ENCODE measurements around the gene LRG1. TPM values are rescaled to one million over a fixed set of nuclear protein-coding genes. Genes with fewer than 3 reads are reported as not detected.

Gene LRG1
- total RNA-seq, 2 experiments from 2014 or later: 0.32 to 0.35 TPM

DNA sequence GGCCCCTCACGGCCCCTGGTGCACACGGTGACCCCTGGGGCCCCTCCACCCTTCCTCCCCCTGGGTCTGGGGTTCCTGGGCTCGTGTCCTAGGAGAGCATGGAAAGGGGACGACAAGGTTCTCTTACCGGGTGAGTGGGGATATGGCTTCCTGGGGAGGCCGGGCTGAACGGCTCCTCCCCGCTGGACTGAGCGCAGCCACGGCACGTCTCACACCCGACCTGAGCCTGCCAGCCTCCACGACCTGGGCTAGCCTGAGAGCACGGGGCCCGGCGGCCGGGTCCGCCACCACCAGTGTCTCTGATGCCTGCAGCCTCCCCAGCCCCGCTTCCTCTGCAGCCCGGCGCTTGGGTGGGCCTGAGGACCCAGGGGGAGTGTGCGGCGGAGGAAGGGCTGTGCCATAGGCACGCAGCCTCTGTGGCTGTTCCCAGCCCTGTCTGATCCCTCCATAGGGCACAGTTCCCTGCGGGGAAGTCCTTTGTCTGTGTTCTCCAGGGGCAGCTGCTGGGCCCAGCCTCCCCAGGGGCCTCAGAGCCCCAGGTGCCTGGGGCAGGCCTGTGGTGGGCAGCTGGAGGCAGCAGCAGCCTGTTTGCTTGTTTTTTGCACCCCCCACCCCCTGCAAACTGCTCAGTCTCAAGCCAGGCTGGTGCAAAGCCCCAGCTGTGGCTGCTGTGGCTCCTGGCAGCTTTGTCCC lies 36.6 kb downstream of the LRG1 start:
- Mint-ChIP-seq H3K27me3 (no peaks in the 10 kb centered on the region), H3K9me3 (ENCODE audit: low read depth) (no peaks in the 10 kb centered on the region)
- no peak for ATAC-seq

GRCh38 chr19:4502282-4503131 lies 37.3 kb downstream of the LRG1 start:
- no peak for ATAC-seq
- H3K27ac Mint-ChIP-seq: no peak overlapping the region
- H3K27me3 Mint-ChIP-seq: no peaks in the 10 kb centered on the region
- H3K36me3 Mint-ChIP-seq: peaks cover 3% of the 10 kb centered on the region
- DNase-seq: no peak
- peaks cover 11% of the 10 kb centered on the region for H3K4me1 Mint-ChIP-seq
- CTCF ChIA-PET: no interaction called here
- H3K4me3 Mint-ChIP-seq: no peak overlapping the region
- no peaks in the 10 kb centered on the region for H3K9me3 Mint-ChIP-seq (ENCODE audit: low read depth)

More for the DNA sequence above, 36.6 kb downstream of the LRG1 start:
- Mint-ChIP-seq H3K4me1 (peaks cover 11% of the 10 kb centered on the region), H3K27ac (no peak overlapping the region), H3K4me3 (no peak overlapping the region), H3K36me3 (peaks cover 3% of the 10 kb centered on the region)
- no peak for DNase-seq
- CTCF ChIA-PET: no interaction called here

GRCh38 chr19:4501691-4502090 lies 38.1 kb downstream of the LRG1 start:
- no peak overlapping the region for H3K27ac Mint-ChIP-seq
- no peak overlapping the region for H3K4me3 Mint-ChIP-seq
- H3K27me3 Mint-ChIP-seq: no peaks in the 10 kb centered on the region
- CTCF ChIA-PET: no interaction called here
- ATAC-seq (no peak), DNase-seq (no peak)
- H3K36me3 Mint-ChIP-seq: peaks cover 3% of the 10 kb centered on the region
- H3K4me1 Mint-ChIP-seq: peaks cover 8% of the 10 kb centered on the region
- no peaks in the 10 kb centered on the region for H3K9me3 Mint-ChIP-seq (ENCODE audit: low read depth)

DNA sequence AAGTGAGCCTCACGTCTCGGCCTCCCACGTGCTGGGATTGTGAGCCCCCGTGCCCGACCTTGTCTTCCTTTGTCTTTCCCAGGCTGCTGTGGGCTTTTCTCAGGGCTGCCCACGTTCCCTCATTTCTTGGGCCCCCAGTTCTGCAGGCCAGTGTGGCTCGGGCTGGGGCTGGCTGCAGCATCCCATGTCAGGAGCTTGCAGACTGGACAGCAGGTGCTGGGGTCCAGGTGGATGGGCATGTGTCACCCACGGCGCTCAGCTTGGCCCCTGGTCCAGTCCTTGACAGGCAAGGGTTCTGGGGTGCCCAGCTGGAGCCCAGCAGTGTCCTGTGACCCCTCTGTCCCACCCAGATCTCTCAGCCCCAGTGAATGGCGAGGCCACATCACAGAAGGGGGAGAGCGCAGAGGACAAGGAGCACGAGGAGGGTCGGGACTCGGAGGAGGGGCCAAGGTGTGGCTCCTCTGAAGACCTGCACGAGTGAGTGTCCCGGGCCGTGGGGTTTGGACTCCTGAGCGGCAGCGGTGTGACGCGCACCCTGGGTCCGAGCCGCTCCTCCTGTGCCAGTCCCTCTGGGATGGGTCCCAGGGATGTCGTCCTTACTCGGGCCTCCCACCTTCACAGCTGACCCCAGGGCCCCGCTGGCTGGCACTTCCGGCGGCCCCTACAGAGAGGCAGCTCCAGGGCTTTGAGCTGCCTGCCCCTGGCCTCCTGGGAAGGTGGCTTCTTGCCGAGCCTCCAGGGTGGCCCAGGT lies 38.8 kb downstream of the LRG1 start:
- peaks cover 3% of the 10 kb centered on the region for H3K36me3 Mint-ChIP-seq
- H3K27ac Mint-ChIP-seq: no peak overlapping the region
- no peaks in the 10 kb centered on the region for H3K9me3 Mint-ChIP-seq (ENCODE audit: low read depth)
- H3K4me3 Mint-ChIP-seq: no peak overlapping the region
- no peak for ATAC-seq
- no peaks in the 10 kb centered on the region for H3K27me3 Mint-ChIP-seq
- DNase-seq: no peak
- H3K4me1 Mint-ChIP-seq: peaks cover 1% of the 10 kb centered on the region
- CTCF ChIA-PET: no interaction called here

DNA sequence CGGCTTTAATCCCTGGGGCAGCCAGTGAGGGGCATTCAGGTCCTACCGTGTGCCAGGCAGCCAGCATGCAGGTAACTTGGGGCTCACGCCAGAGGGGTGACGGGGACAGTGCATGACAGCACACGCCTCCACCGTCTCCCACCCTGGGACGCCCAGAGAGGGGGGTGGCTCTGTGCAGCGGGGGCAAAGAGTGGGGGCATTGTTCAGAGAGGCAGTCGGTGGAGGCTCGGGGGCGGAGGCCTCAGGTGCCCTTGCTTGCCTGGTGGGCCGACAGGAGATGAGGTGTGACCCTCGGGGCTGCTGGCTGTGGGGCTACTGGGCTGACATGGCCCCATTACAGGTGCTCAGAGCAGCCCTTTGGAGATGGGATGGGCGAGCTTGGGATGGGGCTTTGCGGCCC lies 40.0 kb downstream of the LRG1 start:
- peaks cover 6% of the 10 kb centered on the region for H3K36me3 Mint-ChIP-seq
- DNase-seq: no peak
- no peaks in the 10 kb centered on the region for H3K4me1 Mint-ChIP-seq
- no peaks in the 10 kb centered on the region for H3K9me3 Mint-ChIP-seq (ENCODE audit: low read depth)
- CTCF ChIA-PET: no interaction called here
- no peak overlapping the region for H3K27ac Mint-ChIP-seq
- ATAC-seq: no peak
- H3K4me3 Mint-ChIP-seq: no peak overlapping the region
- H3K27me3 Mint-ChIP-seq: no peaks in the 10 kb centered on the region

- Mint-ChIP-seq H3K27me3 (no peaks in the 10 kb centered on the region), H3K4me1 (no peaks in the 10 kb centered on the region), H3K36me3 (peaks cover 6% of the 10 kb centered on the region), H3K9me3 (ENCODE audit: low read depth) (no peaks in the 10 kb centered on the region), H3K27ac (no peak overlapping the region), H3K4me3 (no peak overlapping the region)
- DNase-seq: no peak
- CTCF ChIA-PET: no interaction called here
- ATAC-seq: no peak
These were observed 40.5 kb downstream of the LRG1 start for GRCh38 chr19:4499318-4499717.

DNA sequence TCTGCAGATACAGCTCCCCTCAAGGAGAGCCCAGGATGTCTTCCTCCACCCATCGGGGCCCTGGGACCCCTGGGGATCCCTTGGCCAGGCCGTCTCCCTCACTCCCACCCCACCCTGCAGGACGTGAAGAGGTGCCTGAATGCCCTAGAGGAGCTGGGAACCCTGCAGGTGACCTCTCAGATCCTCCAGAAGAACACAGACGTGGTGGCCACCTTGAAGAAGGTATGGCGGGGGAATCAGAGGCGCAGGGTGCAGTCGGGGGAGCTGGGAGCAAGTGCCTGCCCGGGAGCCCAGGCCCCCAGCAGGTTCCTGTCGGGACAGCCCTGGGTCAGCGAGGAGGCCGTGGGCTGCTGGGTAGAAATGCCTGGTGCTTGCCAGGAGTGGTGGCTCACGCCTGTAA lies 41.1 kb downstream of the LRG1 start:
- no peaks in the 10 kb centered on the region for H3K27me3 Mint-ChIP-seq
- H3K36me3 Mint-ChIP-seq: peaks cover 6% of the 10 kb centered on the region
- H3K4me3 Mint-ChIP-seq: no peak overlapping the region
- H3K9me3 Mint-ChIP-seq (ENCODE audit: low read depth): no peaks in the 10 kb centered on the region
- H3K4me1 Mint-ChIP-seq: no peaks in the 10 kb centered on the region
- no peak overlapping the region for H3K27ac Mint-ChIP-seq
- CTCF ChIA-PET: interaction anchor here (0.6 kb wide), 1 partner anchor 26 kb away, joined by 3 read pairs; no protein-coding TSS in a partner anchor
- ATAC-seq: no peak
- DNase-seq: no peak

GRCh38 chr19:4497770-4498389 lies 42.0 kb downstream of the LRG1 start:
- Mint-ChIP-seq H3K36me3 (peaks cover 6% of the 10 kb centered on the region), H3K4me1 (no peaks in the 10 kb centered on the region), H3K27ac (no peak overlapping the region), H3K4me3 (no peak overlapping the region), H3K9me3 (ENCODE audit: low read depth) (no peaks in the 10 kb centered on the region), H3K27me3 (no peaks in the 10 kb centered on the region)
- DNase-seq: no peak
- CTCF ChIA-PET: interaction anchor here (0.6 kb wide), 1 partner anchor 27 kb away, joined by 3 read pairs; no protein-coding TSS in a partner anchor
- no peak for ATAC-seq

GRCh38 chr19:4496304-4496703 lies 43.5 kb downstream of the LRG1 start:
- no peak for DNase-seq
- H3K36me3 Mint-ChIP-seq: peaks cover 6% of the 10 kb centered on the region
- no peak overlapping the region for H3K27ac Mint-ChIP-seq
- no peak overlapping the region for H3K4me3 Mint-ChIP-seq
- H3K27me3 Mint-ChIP-seq: no peaks in the 10 kb centered on the region
- H3K9me3 Mint-ChIP-seq (ENCODE audit: low read depth): no peaks in the 10 kb centered on the region
- CTCF ChIA-PET: no interaction called here
- ATAC-seq: no peak
- H3K4me1 Mint-ChIP-seq: no peaks in the 10 kb centered on the region

- H3K27me3 Mint-ChIP-seq: no peaks in the 10 kb centered on the region
- H3K9me3 Mint-ChIP-seq (ENCODE audit: low read depth): no peaks in the 10 kb centered on the region
- H3K36me3 Mint-ChIP-seq: peaks cover 11% of the 10 kb centered on the region
- ATAC-seq (no peak), DNase-seq (no peak)
- H3K27ac Mint-ChIP-seq: no peak overlapping the region
- H3K4me3 Mint-ChIP-seq: no peak overlapping the region
- H3K4me1 Mint-ChIP-seq: no peaks in the 10 kb centered on the region
- CTCF ChIA-PET: no interaction called here
These were observed 44.4 kb downstream of the LRG1 start for GRCh38 chr19:4495471-4495870.

- Mint-ChIP-seq H3K36me3 (peaks cover 16% of the 10 kb centered on the region), H3K4me3 (no peak overlapping the region)
- CTCF ChIA-PET: no interaction called here
These were observed 45.2 kb downstream of the LRG1 start for GRCh38 chr19:4494691-4495064.

GRCh38 chr19:4493929-4494690 lies 45.7 kb downstream of the LRG1 start:
- H3K27me3 Mint-ChIP-seq: no peaks in the 10 kb centered on the region
- CTCF ChIA-PET: no interaction called here

More at GRCh38 chr19:4494691-4495064, 45.2 kb downstream of the LRG1 start:
- Mint-ChIP-seq H3K27me3 (no peaks in the 10 kb centered on the region), H3K9me3 (ENCODE audit: low read depth) (no peaks in the 10 kb centered on the region), H3K4me1 (no peaks in the 10 kb centered on the region), H3K27ac (no peak overlapping the region)
- DNase-seq (no peak), ATAC-seq (no peak)

More at GRCh38 chr19:4493929-4494690, 45.7 kb downstream of the LRG1 start:
- Mint-ChIP-seq H3K9me3 (ENCODE audit: low read depth) (no peaks in the 10 kb centered on the region), H3K27ac (no peak overlapping the region), H3K4me1 (no peaks in the 10 kb centered on the region), H3K4me3 (no peak overlapping the region), H3K36me3 (peaks cover 16% of the 10 kb centered on the region)
- no peak for ATAC-seq
- DNase-seq: no peak
